SK-N-SH treated with all-trans-retinoic acid at 6 μM for 48 hours (cell line): ENCODE results near the gene INS.
"Not testable (repeated sequence)": the region's sequence is repeated elsewhere in the genome, so short reads cannot be mapped to it uniquely, and the experiment has no call there.

Source experiments
- ATAC-seq: fragments of 200-7000 bp; cut with Tn5 transposase; 3 replicates; pipeline ENCODE4 v1.9.1; 2020; ENCODE audit warnings: mild to moderate bottlenecking, moderate library complexity
- ARNTL ChIP-seq: fragments of 450-650 bp; formaldehyde crosslinking; IDR thresholded peaks from 2 replicates; pipeline ENCODE4 v1.5.0; 2020; ENCODE audit warnings: low read depth, mild to moderate bottlenecking, moderate library complexity, borderline replicate concordance
- BACH2 ChIP-seq: fragments of 250-450 bp; sonication (Bioruptor Pico); IDR thresholded peaks from 2 replicates; pipeline ENCODE4 v1.9.0; 2021; ENCODE audit warnings: mild to moderate bottlenecking, borderline replicate concordance
- CREB5 ChIP-seq: fragments of 250-450 bp; sonication (Bioruptor Pico); IDR thresholded peaks from 2 replicates; pipeline ENCODE4 v1.5.1; 2020; ENCODE audit warnings: low read depth, mild to moderate bottlenecking, moderate library complexity
- CSDC2 ChIP-seq: fragments of 250-450 bp; sonication (Bioruptor Pico); IDR thresholded peaks from 2 replicates; pipeline ENCODE4 v1.5.0; 2020; ENCODE audit warnings: mild to moderate bottlenecking, moderate library complexity
- CSRNP3 ChIP-seq: fragments of 250-450 bp; sonication (Bioruptor Pico); IDR thresholded peaks from 2 replicates; pipeline ENCODE4 v1.5.1; 2021; ENCODE audit warnings: mild to moderate bottlenecking, moderate library complexity
- ESRRG ChIP-seq: fragments of 250-450 bp; sonication (Bioruptor Pico); IDR thresholded peaks from 2 replicates; pipeline ENCODE4 v1.6.1; 2021; ENCODE audit warnings: mild to moderate bottlenecking
- GLIS3 ChIP-seq: fragments of 250-450 bp; sonication (Bioruptor Pico); IDR thresholded peaks from 2 replicates; pipeline ENCODE4 v1.5.0; 2020; ENCODE audit warnings: mild to moderate bottlenecking, moderate library complexity
- ISL1 ChIP-seq: fragments of 250-450 bp; sonication (Bioruptor Pico); IDR thresholded peaks from 2 replicates; pipeline ENCODE4 v2.1.2; 2022; ENCODE audit warnings: mild to moderate bottlenecking, moderate library complexity
- PATZ1 ChIP-seq: fragments of 250-450 bp; sonication (Bioruptor Pico); IDR thresholded peaks from 2 replicates; pipeline ENCODE4 v1.8.0; 2020; ENCODE audit warnings: mild to moderate bottlenecking, moderate library complexity, borderline replicate concordance
- POU6F1 ChIP-seq: fragments of 250-450 bp; sonication (Bioruptor Pico); IDR thresholded peaks from 2 replicates; pipeline ENCODE4 v1.8.0; 2021; ENCODE audit warnings: low read depth, mild to moderate bottlenecking, moderate library complexity, borderline replicate concordance
- PPARA ChIP-seq: fragments of 250-450 bp; sonication (Bioruptor Pico); IDR thresholded peaks from 2 replicates; pipeline ENCODE4 v1.5.0; 2020; ENCODE audit warnings: mild to moderate bottlenecking, borderline replicate concordance
- RARB ChIP-seq: fragments of 250-450 bp; sonication (Bioruptor Pico); IDR thresholded peaks from 2 replicates; pipeline ENCODE4 v1.8.0; 2021; ENCODE audit warnings: mild to moderate bottlenecking, moderate library complexity
- TCF4 ChIP-seq: fragments of 250-450 bp; sonication (Bioruptor Pico); IDR thresholded peaks from 2 replicates; pipeline ENCODE4 v1.8.0; 2021; ENCODE audit warnings: mild to moderate bottlenecking, moderate library complexity, borderline replicate concordance
- TOX ChIP-seq: fragments of 250-450 bp; sonication (Bioruptor Pico); IDR thresholded peaks from 2 replicates; pipeline ENCODE4 v1.8.0; 2021; ENCODE audit warnings: mild to moderate bottlenecking, moderate library complexity, borderline replicate concordance
- TSHZ2 ChIP-seq: fragments of 250-450 bp; sonication (Bioruptor Pico); IDR thresholded peaks from 2 replicates; pipeline ENCODE4 v1.5.0; 2020; ENCODE audit warnings: mild to moderate bottlenecking, moderate library complexity
- ZFP3 ChIP-seq: fragments of 250-450 bp; sonication (Bioruptor Pico); IDR thresholded peaks from 2 replicates; pipeline ENCODE4 v1.5.0; 2020; ENCODE audit warnings: mild to moderate bottlenecking, moderate library complexity
- ZNF565 ChIP-seq: fragments of 450-650 bp; formaldehyde crosslinking; conservative IDR thresholded peaks from 2 replicates; pipeline ENCODE4 v1.5.0; 2020; ENCODE audit warnings: low read depth, mild to moderate bottlenecking, moderate library complexity
- ZNF8 ChIP-seq: fragments of 450-650 bp; formaldehyde crosslinking; IDR thresholded peaks from 2 replicates; pipeline ENCODE4 v1.5.0; 2020; ENCODE audit warnings: mild to moderate bottlenecking, moderate library complexity

The INS gene

GRCh38 chr11:2127482-2128129 lies 33.4 kb downstream of the INS start:
- TF ChIP-seq BACH2 (CRISPR knock-in tag) (no peak), PATZ1 (CRISPR knock-in tag) (no peak), CREB5 (CRISPR knock-in tag) (no peak), POU6F1 (CRISPR knock-in tag) (no peak), PPARA (CRISPR knock-in tag) (no peak), GLIS3 (CRISPR knock-in tag) (no peak), ZNF8 (CRISPR knock-in tag) (no peak), ESRRG (CRISPR knock-in tag) (no peak), ZFP3 (CRISPR knock-in tag) (no peak), RARB (no peak), ARNTL (no peak)
- TF ChIP-seq, all 23 proteins: peak for 0
- no peak for ATAC-seq

- ATAC-seq, result no peak
- TF ChIP-seq TOX (CRISPR knock-in tag) (no peak), TCF4 (no peak), RARB (no peak), CSDC2 (CRISPR knock-in tag) (no peak), ISL1 (CRISPR knock-in tag) (no peak), BACH2 (CRISPR knock-in tag) (no peak), TSHZ2 (CRISPR knock-in tag) (no peak), PPARA (CRISPR knock-in tag) (no peak), ZNF8 (CRISPR knock-in tag) (no peak), ZNF565 (no peak), POU6F1 (CRISPR knock-in tag) (no peak), GLIS3 (CRISPR knock-in tag) (no peak), CREB5 (CRISPR knock-in tag) (no peak), ZFP3 (CRISPR knock-in tag) (no peak), CSRNP3 (no peak)
Measured at GRCh38 chr11:2126520-2127085, 34.4 kb downstream of the INS start.

- ATAC-seq, result not testable (repeated sequence)
Measured at GRCh38 chr11:2124736-2125484, 36.1 kb downstream of the INS start.
